Calu3 (cell line): ENCODE results near the gene CTTNBP2. TPM values are rescaled to one million over a fixed set of nuclear protein-coding genes. Genes with fewer than 3 reads are reported as not detected.

Source experiments
- BruUV-seq: library from RNA; stranded (reverse); fragments of 400-500 nt; replicated peaks from 2 replicates; lab custom pipeline; 2021; lab: Mats Ljungman, UMichigan
- CTCF ChIA-PET: fragments of 300-600 bp; sonication (Branson Sonifier 250); formaldehyde crosslinking; loops from one replicate; lab custom pipeline; 2022; ENCODE audit warnings: antibody characterized with exemption; lab: Charles Lee
- DNase-seq: peaks from one replicate; pipeline ENCODE4 v3.0.0; 2022
- H3K27ac Mint-ChIP-seq: one replicate; pipeline ENCODE4 v1.8.0; 2022; ENCODE audit warnings: mixed read lengths; ENCODE audit not compliant: unreplicated experiment
- H3K27me3 Mint-ChIP-seq: one replicate; pipeline ENCODE4 v1.8.0; 2022; ENCODE audit warnings: mixed read lengths; ENCODE audit not compliant: unreplicated experiment
- H3K36me3 Mint-ChIP-seq: one replicate; pipeline ENCODE4 v1.8.0; 2022; ENCODE audit warnings: mild to moderate bottlenecking, moderate library complexity, mixed read lengths; ENCODE audit not compliant: insufficient read depth, unreplicated experiment
- H3K4me1 Mint-ChIP-seq: one replicate; pipeline ENCODE4 v1.8.0; 2022; ENCODE audit warnings: mild to moderate bottlenecking, low read depth, mixed read lengths; ENCODE audit not compliant: unreplicated experiment
- H3K4me3 Mint-ChIP-seq: one replicate; pipeline ENCODE4 v1.8.0; 2022; ENCODE audit warnings: mild to moderate bottlenecking, low read depth, moderate library complexity, mixed read lengths; ENCODE audit not compliant: unreplicated experiment
- H3K9me3 Mint-ChIP-seq: one replicate; pipeline ENCODE4 v1.8.0; 2022; ENCODE audit warnings: low read depth, mixed read lengths; ENCODE audit not compliant: unreplicated experiment
- intact Hi-C: fragments of 100-400 bp; cut with micrococcal nuclease; formaldehyde crosslinking; loops from one replicate; pipeline ENCODE4 v1.10.0; 2022; ENCODE audit not compliant: unreplicated experiment
- total RNA-seq: library from RNA; stranded (reverse); gene quantifications from 2 replicates; pipeline ENCODE4 v1.2.3, GENCODE V29; 2022
- TF ChIP-seq, protein P1 (sequence below): fragments of 200-600 bp; IDR thresholded peaks from one replicate; pipeline ENCODE4 v1.8.0; 2022; ENCODE audit warnings: antibody characterized with exemption; ENCODE audit not compliant: unreplicated experiment

Gene CTTNBP2
- total RNA-seq, 1 experiment from 2014 or later = 2.3 TPM

DNA sequence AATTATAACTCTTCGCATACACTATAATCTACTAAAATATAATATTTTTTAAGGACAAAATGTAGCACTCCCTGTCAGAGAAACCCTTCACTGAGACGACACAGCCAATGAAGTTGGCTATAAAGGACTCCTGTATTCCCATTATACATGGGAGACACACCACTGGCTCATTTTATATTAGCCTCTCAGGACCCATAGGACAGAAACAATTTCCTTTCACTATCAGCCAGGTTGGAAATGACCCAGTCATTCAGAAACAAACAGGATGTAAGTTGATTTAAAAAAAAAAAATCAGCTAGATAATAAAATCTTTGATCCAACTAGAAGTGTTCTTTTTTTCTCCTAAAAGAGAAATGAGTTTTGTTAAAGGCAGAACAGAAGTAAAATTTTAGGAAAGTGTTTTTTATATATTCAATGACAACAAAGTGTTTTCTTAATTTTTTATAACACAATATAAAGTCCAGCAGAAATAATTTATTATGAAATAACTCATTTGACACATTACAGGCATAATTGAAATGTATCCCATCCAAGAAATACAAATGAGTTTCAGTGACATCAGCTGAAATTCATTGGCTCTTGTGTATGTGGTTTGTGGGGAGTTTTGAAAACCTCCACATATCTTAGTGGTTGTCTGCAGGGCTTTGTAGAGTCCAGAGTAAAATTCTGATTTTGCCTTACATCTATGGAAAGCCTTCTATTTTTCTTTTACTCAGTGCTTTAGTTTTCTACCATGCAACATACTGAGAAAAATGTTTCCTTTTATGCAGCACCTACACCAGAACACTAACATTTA is 64.1 kb downstream of the CTTNBP2 start:
- H3K27me3 Mint-ChIP-seq = no peaks in the 10 kb centered on the region
- BruUV-seq = no TSS peak
- no peaks in the 10 kb centered on the region for H3K4me1 Mint-ChIP-seq
- TF ChIP-seq, protein P1, sequence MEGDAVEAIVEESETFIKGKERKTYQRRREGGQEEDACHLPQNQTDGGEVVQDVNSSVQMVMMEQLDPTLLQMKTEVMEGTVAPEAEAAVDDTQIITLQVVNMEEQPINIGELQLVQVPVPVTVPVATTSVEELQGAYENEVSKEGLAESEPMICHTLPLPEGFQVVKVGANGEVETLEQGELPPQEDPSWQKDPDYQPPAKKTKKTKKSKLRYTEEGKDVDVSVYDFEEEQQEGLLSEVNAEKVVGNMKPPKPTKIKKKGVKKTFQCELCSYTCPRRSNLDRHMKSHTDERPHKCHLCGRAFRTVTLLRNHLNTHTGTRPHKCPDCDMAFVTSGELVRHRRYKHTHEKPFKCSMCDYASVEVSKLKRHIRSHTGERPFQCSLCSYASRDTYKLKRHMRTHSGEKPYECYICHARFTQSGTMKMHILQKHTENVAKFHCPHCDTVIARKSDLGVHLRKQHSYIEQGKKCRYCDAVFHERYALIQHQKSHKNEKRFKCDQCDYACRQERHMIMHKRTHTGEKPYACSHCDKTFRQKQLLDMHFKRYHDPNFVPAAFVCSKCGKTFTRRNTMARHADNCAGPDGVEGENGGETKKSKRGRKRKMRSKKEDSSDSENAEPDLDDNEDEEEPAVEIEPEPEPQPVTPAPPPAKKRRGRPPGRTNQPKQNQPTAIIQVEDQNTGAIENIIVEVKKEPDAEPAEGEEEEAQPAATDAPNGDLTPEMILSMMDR = no peak
- H3K4me3 Mint-ChIP-seq = no peak overlapping the region
- CTCF ChIA-PET = interaction anchor here (0.7 kb wide), 1 partner anchor 49 kb away, joined by 3 read pairs; no protein-coding TSS in a partner anchor
- no peak for DNase-seq
- no peak overlapping the region for H3K27ac Mint-ChIP-seq
- no peaks in the 10 kb centered on the region for H3K36me3 Mint-ChIP-seq
- intact Hi-C loops = no loop called here
- H3K9me3 Mint-ChIP-seq = no peaks in the 10 kb centered on the region

- no peak overlapping the region for H3K4me3 Mint-ChIP-seq
- peaks cover 6% of the 10 kb centered on the region for H3K4me1 Mint-ChIP-seq
- no TSS peak for BruUV-seq
- CTCF ChIA-PET = interaction anchor here (0.7 kb wide), 2 partner anchors 48 to 254 kb away, joined by 3 read pairs; no protein-coding TSS in a partner anchor
- H3K27ac Mint-ChIP-seq = no peak overlapping the region
- no peaks in the 10 kb centered on the region for H3K27me3 Mint-ChIP-seq
- no peaks in the 10 kb centered on the region for H3K36me3 Mint-ChIP-seq
- no peak for DNase-seq
- no peaks in the 10 kb centered on the region for H3K9me3 Mint-ChIP-seq
- intact Hi-C loops = no loop called here
- TF ChIP-seq, protein P1 = no peak
Observed at GRCh38 chr7:117808341-117808757, 64.9 kb downstream of the CTTNBP2 start.

- Mint-ChIP-seq H3K27ac (no peak overlapping the region), H3K27me3 (no peaks in the 10 kb centered on the region), H3K4me3 (no peak overlapping the region), H3K36me3 (no peaks in the 10 kb centered on the region), H3K4me1 (peaks cover 8% of the 10 kb centered on the region), H3K9me3 (no peaks in the 10 kb centered on the region)
- DNase-seq = no peak
- no TSS peak for BruUV-seq
- CTCF ChIA-PET = interaction anchor here (0.6 kb wide), 1 partner anchor 14 kb away, joined by 3 read pairs; no protein-coding TSS in a partner anchor
- intact Hi-C loops = no loop called here
- TF ChIP-seq, protein P1 = no peak
Observed at GRCh38 chr7:117807676-117808075, 65.6 kb downstream of the CTTNBP2 start.

DNA sequence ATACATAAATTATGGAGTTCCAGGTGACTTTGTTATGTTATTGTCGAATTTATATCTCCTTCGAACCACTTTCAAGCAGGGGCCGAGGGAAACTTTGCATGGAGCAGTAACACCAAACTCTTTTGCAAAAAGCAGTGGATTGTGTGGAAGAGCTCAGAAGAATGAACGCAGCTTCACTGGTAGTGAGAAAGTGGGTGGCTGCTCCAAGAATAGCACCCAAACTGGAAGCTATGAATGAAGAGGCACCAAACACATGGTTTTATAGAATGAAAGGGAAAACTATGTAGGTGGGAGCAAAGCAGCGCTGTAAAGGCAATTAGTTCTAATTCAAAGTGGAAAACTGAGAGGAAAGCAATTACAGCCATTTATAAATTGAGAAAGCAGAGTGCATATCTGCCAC is 67.2 kb downstream of the CTTNBP2 start:
- Mint-ChIP-seq H3K36me3 (no peaks in the 10 kb centered on the region), H3K27ac (no peak overlapping the region), H3K4me3 (no peak overlapping the region), H3K4me1 (peaks cover 8% of the 10 kb centered on the region), H3K27me3 (no peaks in the 10 kb centered on the region), H3K9me3 (no peaks in the 10 kb centered on the region)
- TF ChIP-seq, protein P1 = no peak
- CTCF ChIA-PET = no interaction called here
- intact Hi-C loops = no loop called here
- BruUV-seq = no TSS peak
- DNase-seq = no peak
